ENCODE results near the gene KLHL13. TPM values are rescaled to one million over a fixed set of nuclear protein-coding genes. Genes with fewer than 3 reads are reported as not detected.

The KLHL13 gene
- total and polyA plus RNA-seq, 2 of the 8 experiments (the other 6 are each of a cell fraction or from before 2014, with no cell fraction given), result 6.4 to 12.8 TPM

DNA sequence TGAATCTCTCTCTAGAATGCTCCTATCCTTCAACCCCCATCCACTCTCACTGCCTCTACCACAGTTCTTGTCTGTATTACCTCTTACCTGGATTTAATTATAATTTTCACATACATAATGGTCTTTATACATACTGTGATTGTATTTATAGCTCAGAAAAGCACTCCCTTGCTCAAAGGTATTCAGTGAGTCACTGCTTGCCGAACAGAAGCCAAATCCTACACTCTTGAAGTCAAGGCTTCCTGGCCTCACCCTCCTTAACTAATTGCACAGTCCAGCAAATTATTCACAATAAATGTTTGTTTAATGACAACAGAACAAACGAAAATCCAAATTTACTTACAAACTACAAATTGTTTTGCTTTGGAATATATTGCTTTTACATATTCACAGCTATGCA lies 159.5 kb downstream of the KLHL13 start (continued):
- TF ChIP-seq, protein P1, sequence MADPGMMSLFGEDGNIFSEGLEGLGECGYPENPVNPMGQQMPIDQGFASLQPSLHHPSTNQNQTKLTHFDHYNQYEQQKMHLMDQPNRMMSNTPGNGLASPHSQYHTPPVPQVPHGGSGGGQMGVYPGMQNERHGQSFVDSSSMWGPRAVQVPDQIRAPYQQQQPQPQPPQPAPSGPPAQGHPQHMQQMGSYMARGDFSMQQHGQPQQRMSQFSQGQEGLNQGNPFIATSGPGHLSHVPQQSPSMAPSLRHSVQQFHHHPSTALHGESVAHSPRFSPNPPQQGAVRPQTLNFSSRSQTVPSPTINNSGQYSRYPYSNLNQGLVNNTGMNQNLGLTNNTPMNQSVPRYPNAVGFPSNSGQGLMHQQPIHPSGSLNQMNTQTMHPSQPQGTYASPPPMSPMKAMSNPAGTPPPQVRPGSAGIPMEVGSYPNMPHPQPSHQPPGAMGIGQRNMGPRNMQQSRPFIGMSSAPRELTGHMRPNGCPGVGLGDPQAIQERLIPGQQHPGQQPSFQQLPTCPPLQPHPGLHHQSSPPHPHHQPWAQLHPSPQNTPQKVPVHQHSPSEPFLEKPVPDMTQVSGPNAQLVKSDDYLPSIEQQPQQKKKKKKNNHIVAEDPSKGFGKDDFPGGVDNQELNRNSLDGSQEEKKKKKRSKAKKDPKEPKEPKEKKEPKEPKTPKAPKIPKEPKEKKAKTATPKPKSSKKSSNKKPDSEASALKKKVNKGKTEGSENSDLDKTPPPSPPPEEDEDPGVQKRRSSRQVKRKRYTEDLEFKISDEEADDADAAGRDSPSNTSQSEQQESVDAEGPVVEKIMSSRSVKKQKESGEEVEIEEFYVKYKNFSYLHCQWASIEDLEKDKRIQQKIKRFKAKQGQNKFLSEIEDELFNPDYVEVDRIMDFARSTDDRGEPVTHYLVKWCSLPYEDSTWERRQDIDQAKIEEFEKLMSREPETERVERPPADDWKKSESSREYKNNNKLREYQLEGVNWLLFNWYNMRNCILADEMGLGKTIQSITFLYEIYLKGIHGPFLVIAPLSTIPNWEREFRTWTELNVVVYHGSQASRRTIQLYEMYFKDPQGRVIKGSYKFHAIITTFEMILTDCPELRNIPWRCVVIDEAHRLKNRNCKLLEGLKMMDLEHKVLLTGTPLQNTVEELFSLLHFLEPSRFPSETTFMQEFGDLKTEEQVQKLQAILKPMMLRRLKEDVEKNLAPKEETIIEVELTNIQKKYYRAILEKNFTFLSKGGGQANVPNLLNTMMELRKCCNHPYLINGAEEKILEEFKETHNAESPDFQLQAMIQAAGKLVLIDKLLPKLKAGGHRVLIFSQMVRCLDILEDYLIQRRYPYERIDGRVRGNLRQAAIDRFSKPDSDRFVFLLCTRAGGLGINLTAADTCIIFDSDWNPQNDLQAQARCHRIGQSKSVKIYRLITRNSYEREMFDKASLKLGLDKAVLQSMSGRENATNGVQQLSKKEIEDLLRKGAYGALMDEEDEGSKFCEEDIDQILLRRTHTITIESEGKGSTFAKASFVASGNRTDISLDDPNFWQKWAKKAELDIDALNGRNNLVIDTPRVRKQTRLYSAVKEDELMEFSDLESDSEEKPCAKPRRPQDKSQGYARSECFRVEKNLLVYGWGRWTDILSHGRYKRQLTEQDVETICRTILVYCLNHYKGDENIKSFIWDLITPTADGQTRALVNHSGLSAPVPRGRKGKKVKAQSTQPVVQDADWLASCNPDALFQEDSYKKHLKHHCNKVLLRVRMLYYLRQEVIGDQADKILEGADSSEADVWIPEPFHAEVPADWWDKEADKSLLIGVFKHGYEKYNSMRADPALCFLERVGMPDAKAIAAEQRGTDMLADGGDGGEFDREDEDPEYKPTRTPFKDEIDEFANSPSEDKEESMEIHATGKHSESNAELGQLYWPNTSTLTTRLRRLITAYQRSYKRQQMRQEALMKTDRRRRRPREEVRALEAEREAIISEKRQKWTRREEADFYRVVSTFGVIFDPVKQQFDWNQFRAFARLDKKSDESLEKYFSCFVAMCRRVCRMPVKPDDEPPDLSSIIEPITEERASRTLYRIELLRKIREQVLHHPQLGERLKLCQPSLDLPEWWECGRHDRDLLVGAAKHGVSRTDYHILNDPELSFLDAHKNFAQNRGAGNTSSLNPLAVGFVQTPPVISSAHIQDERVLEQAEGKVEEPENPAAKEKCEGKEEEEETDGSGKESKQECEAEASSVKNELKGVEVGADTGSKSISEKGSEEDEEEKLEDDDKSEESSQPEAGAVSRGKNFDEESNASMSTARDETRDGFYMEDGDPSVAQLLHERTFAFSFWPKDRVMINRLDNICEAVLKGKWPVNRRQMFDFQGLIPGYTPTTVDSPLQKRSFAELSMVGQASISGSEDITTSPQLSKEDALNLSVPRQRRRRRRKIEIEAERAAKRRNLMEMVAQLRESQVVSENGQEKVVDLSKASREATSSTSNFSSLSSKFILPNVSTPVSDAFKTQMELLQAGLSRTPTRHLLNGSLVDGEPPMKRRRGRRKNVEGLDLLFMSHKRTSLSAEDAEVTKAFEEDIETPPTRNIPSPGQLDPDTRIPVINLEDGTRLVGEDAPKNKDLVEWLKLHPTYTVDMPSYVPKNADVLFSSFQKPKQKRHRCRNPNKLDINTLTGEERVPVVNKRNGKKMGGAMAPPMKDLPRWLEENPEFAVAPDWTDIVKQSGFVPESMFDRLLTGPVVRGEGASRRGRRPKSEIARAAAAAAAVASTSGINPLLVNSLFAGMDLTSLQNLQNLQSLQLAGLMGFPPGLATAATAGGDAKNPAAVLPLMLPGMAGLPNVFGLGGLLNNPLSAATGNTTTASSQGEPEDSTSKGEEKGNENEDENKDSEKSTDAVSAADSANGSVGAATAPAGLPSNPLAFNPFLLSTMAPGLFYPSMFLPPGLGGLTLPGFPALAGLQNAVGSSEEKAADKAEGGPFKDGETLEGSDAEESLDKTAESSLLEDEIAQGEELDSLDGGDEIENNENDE (IDR thresholded peaks at IDR 0.05; ENCODE audit: insufficient replicate concordance, low read length), result no peak
- TF ChIP-seq, protein P2, sequence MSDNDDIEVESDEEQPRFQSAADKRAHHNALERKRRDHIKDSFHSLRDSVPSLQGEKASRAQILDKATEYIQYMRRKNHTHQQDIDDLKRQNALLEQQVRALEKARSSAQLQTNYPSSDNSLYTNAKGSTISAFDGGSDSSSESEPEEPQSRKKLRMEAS (IDR thresholded peaks at IDR 0.05), result no peak

Measured in H1 (cell line).